HEK293T (cell line): Measurements from ENCODE around the gene SLC22A15.

Experiments used
- ARNT ChIP-seq: fragments of 450-650 bp; IDR thresholded peaks from 2 replicates; pipeline ENCODE4 v1.6.1; 2017; ENCODE audit warnings: mild to moderate bottlenecking
- BHLHE40 ChIP-seq: fragments of 450-650 bp; IDR thresholded peaks from 2 replicates; pipeline ENCODE4 v1.6.1; 2016; ENCODE audit warnings: mild to moderate bottlenecking, moderate library complexity, borderline replicate concordance
- CTBP1 ChIP-seq: fragments of 450-650 bp; IDR thresholded peaks from 2 replicates; pipeline ENCODE4 v1.6.1; 2016; ENCODE audit warnings: borderline replicate concordance
- ELF4 ChIP-seq: fragments of 450-650 bp; IDR thresholded peaks from 2 replicates; pipeline ENCODE4 v1.6.1; 2017; ENCODE audit warnings: antibody characterized with exemption
- FOXA1 ChIP-seq: fragments of 450-650 bp; IDR thresholded peaks from 2 replicates; pipeline ENCODE4 v1.6.1; 2016; ENCODE audit warnings: mild to moderate bottlenecking
- FOXK2 ChIP-seq: fragments of 450-650 bp; IDR thresholded peaks from 2 replicates; pipeline ENCODE4 v1.6.1; 2016; ENCODE audit warnings: mild to moderate bottlenecking
- FOXM1 ChIP-seq: fragments of 450-650 bp; IDR thresholded peaks from 2 replicates; pipeline ENCODE4 v1.6.1; 2017; ENCODE audit warnings: mild to moderate bottlenecking, borderline replicate concordance
- HDGF ChIP-seq: fragments of 450-650 bp; IDR thresholded peaks from 2 replicates; pipeline ENCODE4 v1.6.1; 2017; ENCODE audit warnings: antibody characterized with exemption, borderline replicate concordance
- NFRKB ChIP-seq: fragments of 450-650 bp; IDR thresholded peaks from 2 replicates; pipeline ENCODE4 v1.6.1; 2016; ENCODE audit warnings: mild to moderate bottlenecking, moderate library complexity
- PKNOX1 ChIP-seq: fragments of 450-650 bp; IDR thresholded peaks from 2 replicates; pipeline ENCODE4 v1.6.1; 2016
- SP1 ChIP-seq: fragments of 450-650 bp; IDR thresholded peaks from 2 replicates; pipeline ENCODE4 v1.6.1; 2017
- SUZ12 ChIP-seq: fragments of 450-650 bp; IDR thresholded peaks from 2 replicates; pipeline ENCODE4 v1.6.1; 2016; ENCODE audit warnings: mild to moderate bottlenecking
- TARDBP ChIP-seq: fragments of 450-650 bp; IDR thresholded peaks from 2 replicates; pipeline ENCODE4 v1.6.1; 2016
- ZNF384 ChIP-seq: fragments of 450-650 bp; IDR thresholded peaks from 2 replicates; pipeline ENCODE4 v1.6.1; 2016

- TF ChIP-seq BHLHE40 (no peak), ZNF384 (no peak), SP1 (no peak), ARNT (no peak), HDGF (no peak), TARDBP (no peak), FOXM1 (no peak), FOXK2 (no peak), ELF4 (no peak), FOXA1 (no peak), SUZ12 (no peak), PKNOX1 (no peak), NFRKB (no peak), CTBP1 (no peak)
Observed at GRCh38 chr1:115988953-115989352, 12.6 kb downstream of the SLC22A15 start.
